ENCODE results near the gene PRKACB. TPM values are rescaled to one million over a fixed set of nuclear protein-coding genes. Genes with fewer than 3 reads are reported as not detected.

PRKACB gene
- total RNA-seq, 2 donors from 2014 or later: 85.2 to 149 TPM

- DNase-seq: no peak
- peaks cover 4% of the 10 kb centered on the region for H3K36me3 ChIP-seq
- H3K4me3 ChIP-seq: no peak overlapping the region
- no peak overlapping the region for H3K9ac ChIP-seq (ENCODE audit: low read depth in 2 of 2, low read length in 2 of 2)
- intact Hi-C loops (cut with DNase I): no loop called here
- H3K9me3 ChIP-seq: no peaks in the 10 kb centered on the region
- no peaks in the 10 kb centered on the region for H3K4me1 ChIP-seq
- TF ChIP-seq, protein P1, sequence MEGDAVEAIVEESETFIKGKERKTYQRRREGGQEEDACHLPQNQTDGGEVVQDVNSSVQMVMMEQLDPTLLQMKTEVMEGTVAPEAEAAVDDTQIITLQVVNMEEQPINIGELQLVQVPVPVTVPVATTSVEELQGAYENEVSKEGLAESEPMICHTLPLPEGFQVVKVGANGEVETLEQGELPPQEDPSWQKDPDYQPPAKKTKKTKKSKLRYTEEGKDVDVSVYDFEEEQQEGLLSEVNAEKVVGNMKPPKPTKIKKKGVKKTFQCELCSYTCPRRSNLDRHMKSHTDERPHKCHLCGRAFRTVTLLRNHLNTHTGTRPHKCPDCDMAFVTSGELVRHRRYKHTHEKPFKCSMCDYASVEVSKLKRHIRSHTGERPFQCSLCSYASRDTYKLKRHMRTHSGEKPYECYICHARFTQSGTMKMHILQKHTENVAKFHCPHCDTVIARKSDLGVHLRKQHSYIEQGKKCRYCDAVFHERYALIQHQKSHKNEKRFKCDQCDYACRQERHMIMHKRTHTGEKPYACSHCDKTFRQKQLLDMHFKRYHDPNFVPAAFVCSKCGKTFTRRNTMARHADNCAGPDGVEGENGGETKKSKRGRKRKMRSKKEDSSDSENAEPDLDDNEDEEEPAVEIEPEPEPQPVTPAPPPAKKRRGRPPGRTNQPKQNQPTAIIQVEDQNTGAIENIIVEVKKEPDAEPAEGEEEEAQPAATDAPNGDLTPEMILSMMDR (IDR thresholded peaks at IDR 0.05): no peak
- H3K27me3 ChIP-seq: no peaks in the 10 kb centered on the region
- H3K27ac ChIP-seq: no peak overlapping the region
These were observed 55.2 kb downstream of the PRKACB start for GRCh38 chr1:84199257-84199656.

- no peak overlapping the region for H3K27ac ChIP-seq
- no peaks in the 10 kb centered on the region for H3K27me3 ChIP-seq
- H3K9ac ChIP-seq (ENCODE audit: low read depth in 2 of 2, low read length in 2 of 2): no peak overlapping the region
- DNase-seq: no peak
- no peaks in the 10 kb centered on the region for H3K4me1 ChIP-seq
- H3K36me3 ChIP-seq: peaks cover 2% of the 10 kb centered on the region
- TF ChIP-seq, protein P1 (IDR thresholded peaks at IDR 0.05): no peak
- H3K9me3 ChIP-seq: no peaks in the 10 kb centered on the region
- intact Hi-C loops (cut with DNase I): no loop called here
- H3K4me3 ChIP-seq: no peak overlapping the region
These were observed 58.1 kb downstream of the PRKACB start for GRCh38 chr1:84202126-84202525.

- Histone ChIP-seq H3K9me3 (no peaks in the 10 kb centered on the region), H3K27ac (no peak overlapping the region)
These were observed 62.3 kb downstream of the PRKACB start for GRCh38 chr1:84206375-84206774.

GRCh38 chr1:84208935-84209334 lies 64.9 kb downstream of the PRKACB start:
- no peaks in the 10 kb centered on the region for H3K9me3 ChIP-seq
- no peak overlapping the region for H3K9ac ChIP-seq (ENCODE audit: low read depth in 2 of 2, low read length in 2 of 2)
- no peaks in the 10 kb centered on the region for H3K4me1 ChIP-seq
- no peaks in the 10 kb centered on the region for H3K27me3 ChIP-seq
- no peak for DNase-seq
- H3K27ac ChIP-seq: no peak overlapping the region
- no peaks in the 10 kb centered on the region for H3K36me3 ChIP-seq
- no peak overlapping the region for H3K4me3 ChIP-seq
- intact Hi-C loops (cut with DNase I): no loop called here
- TF ChIP-seq, protein P1 (IDR thresholded peaks at IDR 0.05): no peak

More at GRCh38 chr1:84206375-84206774, 62.3 kb downstream of the PRKACB start:
- Histone ChIP-seq H3K27me3 (no peaks in the 10 kb centered on the region), H3K36me3 (no peaks in the 10 kb centered on the region), H3K4me1 (no peaks in the 10 kb centered on the region), H3K4me3 (no peak overlapping the region), H3K9ac (ENCODE audit: low read depth in 2 of 2, low read length in 2 of 2) (no peak overlapping the region)
- intact Hi-C loops (cut with DNase I): no loop called here
- DNase-seq: no peak
- TF ChIP-seq, protein P1 (IDR thresholded peaks at IDR 0.05): no peak

DNA sequence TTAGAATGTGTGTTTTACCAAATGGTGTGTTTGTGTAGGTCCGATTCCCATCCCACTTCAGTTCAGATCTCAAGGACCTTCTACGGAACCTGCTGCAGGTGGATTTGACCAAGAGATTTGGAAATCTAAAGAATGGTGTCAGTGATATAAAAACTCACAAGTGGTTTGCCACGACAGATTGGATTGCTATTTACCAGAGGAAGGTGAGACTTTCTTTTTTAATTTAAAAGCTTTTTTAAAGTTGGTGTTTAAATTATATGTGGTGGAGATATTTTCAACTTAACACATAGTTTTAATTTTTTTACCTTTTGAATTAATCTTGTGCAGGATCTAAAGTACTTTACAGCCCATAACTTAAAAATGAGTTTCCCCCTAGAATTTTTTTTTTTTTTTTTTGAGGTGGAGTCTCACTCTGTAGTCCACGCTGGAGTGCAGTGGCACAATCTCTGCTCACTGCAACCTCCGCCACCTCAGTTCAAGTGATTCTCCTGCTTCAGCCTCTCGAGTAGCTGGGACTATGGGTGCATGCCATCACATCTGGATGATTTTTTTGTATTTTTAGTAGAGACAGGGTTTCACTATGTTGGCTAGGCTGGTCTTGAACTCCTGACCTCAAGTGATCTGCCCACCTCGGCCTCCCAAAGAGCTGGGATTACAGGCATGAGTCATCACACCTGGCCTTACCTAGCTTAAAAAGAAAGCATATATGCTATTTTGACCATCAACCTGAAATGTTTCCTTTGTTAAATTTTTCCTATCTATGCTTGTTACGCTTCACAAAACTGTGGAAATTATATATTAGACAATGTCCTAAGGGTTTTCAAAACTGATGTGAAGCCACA lies 70.3 kb downstream of the PRKACB start:
- H3K4me1 ChIP-seq: no peaks in the 10 kb centered on the region
- no peak overlapping the region for H3K4me3 ChIP-seq
- H3K27ac ChIP-seq: no peak overlapping the region
- H3K27me3 ChIP-seq: no peaks in the 10 kb centered on the region
- intact Hi-C loops (cut with DNase I): no loop called here
- H3K36me3 ChIP-seq: no peaks in the 10 kb centered on the region
- TF ChIP-seq, protein P1 (IDR thresholded peaks at IDR 0.05): no peak
- no peak overlapping the region for H3K9ac ChIP-seq (ENCODE audit: low read depth in 2 of 2, low read length in 2 of 2)
- H3K9me3 ChIP-seq: no peaks in the 10 kb centered on the region
- no peak for DNase-seq

Measured in colonic mucosa (tissue), 4 donors.